GM19240 (cell line): Measurements from ENCODE around the gene ATP7A.
"Not testable (repeated sequence)": the region's sequence is repeated elsewhere in the genome, so short reads cannot be mapped to it uniquely, and the experiment has no call there.

ENCODE experiments used
- DNase-seq: peaks from one replicate; pipeline ENCODE4 v3.0.0; 2011; ENCODE audit warnings: low spot score; ENCODE audit not compliant: insufficient read length

The ATP7A gene

GRCh38 chrX:77910108-77910840, at the start of gene ATP7A:
TSS of gene ATP7A (plus strand) at chrX:77910693. CDS start at chrX:77971642, 60,949 bp downstream.
- DNase-seq, result peak; percentile 63

DNA sequence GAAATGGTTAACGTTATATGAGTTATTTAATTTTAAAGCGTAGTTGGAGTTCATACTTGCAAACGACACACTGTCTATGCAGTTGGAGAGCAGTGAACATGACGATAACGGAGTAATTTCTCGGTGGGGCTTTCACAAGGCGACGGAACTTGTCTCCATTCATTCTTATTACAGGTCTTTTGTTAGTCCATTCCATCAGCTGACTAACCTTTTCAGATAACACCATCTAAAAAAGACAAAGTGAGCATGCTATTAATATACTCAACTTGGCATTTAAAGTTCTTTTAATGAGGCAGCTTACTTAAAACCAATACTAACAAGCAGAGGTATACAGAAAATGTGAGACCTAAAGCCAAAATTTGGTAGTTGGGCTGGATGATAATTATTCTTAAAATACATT, 35.1 kb upstream of the ATP7A start:
- DNase-seq, result no peak

- not testable (repeated sequence) for DNase-seq
Observed at GRCh38 chrX:77881418-77881817, 29.1 kb upstream of the ATP7A start.

GRCh38 chrX:77892887-77893286, 17.6 kb upstream of the ATP7A start:
- DNase-seq, result no peak

- no peak for DNase-seq
Observed at GRCh38 chrX:77893713-77894112, 16.8 kb upstream of the ATP7A start.

DNA sequence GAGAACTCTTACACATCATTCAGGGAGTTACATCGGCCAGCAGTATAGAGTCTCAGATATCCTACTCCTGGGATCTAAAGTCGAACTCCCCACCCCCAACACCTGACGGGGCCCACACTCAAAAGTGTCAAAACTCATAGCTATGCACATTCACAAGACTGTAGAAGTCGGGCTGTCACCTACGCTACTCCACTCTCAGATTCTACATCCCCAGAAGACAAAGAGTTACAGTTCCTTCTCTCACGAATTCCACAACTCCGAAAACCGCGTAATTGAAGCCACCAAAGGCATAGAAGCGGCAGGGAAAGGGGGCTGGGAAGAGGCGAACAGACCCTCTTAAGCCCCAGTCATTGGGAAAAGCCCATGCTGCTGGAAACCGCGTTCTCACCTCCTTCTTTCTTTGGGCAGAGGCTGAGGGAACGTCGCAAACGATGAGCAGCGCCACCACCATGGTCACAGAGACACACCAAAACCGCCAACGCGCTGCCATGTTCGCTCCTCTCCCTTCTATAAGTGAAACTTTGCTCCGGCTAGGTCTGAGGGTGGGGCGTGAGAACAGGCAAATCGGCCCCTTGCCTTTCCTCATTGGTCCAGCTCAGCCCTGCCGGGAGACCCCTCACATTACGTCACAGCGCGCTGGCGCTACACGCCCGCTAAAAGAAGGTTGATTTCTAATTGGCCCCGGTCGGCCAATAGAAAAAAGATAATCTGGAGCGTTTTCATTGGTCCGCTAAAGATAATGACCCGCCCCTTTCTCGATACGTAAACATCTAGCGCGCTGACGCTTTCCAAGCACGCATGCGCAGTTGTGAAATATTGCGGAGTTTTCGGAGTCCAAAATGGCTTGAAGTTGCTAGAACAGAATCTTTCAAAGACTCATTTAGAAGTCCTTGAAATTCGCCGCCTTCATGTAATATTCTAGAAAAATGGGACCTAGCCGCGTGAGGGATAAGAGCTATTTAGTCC, 15.3 kb upstream of the ATP7A start, which contains the start of gene MAGT1:
Gene MAGT1 (minus strand): TSS at position 515 of the 966 bp plus-strand sequence. CDS start 25 bp downstream, at position 490.
- DNase-seq, result peak; percentile 30

GRCh38 chrX:77899081-77899828, 11.2 kb upstream of the ATP7A start, which contains the start of gene COX7B:
TSS of gene COX7B (plus strand) at chrX:77899468. CDS start at chrX:77899554, 86 bp downstream.
- no peak for DNase-seq

DNA sequence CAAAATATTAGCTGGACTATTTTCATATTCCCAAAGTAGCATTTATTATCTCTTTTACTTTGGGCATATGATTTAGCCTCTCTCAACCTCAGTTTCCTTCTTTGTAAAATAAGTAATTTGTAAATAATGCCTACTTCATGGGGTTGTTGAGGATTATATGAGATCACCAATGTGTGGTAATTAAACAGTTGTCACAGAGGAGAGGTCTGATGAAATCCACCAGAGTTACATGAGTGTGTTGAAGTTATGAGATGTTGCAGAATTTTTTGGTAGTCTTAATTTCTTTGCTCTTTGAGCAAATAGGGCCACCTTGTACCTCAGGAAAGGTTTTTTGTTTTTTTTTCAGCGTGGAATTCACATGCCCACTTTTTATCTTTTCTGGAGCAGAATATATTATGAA, 9.8 kb upstream of the ATP7A start:
- DNase-seq, result no peak

GRCh38 chrX:77901506-77901905, 9.0 kb upstream of the ATP7A start:
- DNase-seq, result no peak

DNA sequence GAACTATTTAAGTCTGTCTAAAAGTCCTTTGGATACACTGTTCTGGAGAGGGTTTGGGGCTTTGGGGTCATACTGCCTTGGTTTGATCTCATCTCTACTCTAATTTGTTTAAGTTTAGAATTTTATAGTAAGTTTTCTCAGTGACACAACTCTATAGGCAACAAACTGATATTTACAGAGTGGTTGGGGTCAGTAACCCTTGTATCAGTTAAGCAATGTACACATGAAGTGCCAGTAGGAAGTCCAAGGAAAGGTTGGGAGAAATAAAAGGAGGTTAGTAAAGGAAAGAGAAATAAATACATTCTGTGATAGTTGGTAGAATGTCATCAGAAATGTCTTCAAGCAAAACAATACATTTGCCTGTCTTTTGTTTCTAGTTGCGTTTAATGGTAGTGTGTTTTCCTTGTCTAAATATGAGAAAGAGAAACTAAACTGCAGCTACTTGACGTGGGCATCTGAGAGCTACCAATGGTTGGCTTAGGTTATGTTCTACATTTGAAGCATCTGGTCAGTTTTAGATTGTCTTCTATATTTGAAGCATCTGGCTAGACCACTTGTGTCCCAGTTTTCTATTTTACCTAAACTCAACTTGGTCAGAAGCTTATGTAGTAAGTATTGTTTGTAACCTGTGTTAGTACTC, 6.9 kb downstream of the ATP7A start:
- no peak for DNase-seq

- no peak for DNase-seq
Observed at GRCh38 chrX:77918568-77918967, 8.1 kb downstream of the ATP7A start.

DNA sequence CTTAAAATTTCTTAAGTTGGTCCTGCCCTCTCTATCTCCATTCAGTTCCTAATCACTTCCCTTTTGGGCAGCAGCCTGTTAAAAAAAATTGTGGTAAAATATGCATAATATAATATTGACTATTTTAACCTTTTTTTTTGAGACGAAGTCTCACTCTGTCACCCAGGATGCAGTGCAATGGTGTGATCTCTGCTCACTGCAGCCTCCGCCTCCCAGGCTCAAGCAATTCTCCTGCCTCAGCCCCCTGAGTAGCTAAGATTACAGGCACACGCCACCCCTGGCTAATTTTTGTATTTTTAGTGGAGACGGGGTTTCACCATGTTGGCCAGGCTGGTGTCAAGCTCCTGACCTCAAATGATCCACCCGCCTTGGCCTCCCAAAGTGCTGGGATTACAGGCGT, 8.9 kb downstream of the ATP7A start:
- not testable (repeated sequence) for DNase-seq

DNA sequence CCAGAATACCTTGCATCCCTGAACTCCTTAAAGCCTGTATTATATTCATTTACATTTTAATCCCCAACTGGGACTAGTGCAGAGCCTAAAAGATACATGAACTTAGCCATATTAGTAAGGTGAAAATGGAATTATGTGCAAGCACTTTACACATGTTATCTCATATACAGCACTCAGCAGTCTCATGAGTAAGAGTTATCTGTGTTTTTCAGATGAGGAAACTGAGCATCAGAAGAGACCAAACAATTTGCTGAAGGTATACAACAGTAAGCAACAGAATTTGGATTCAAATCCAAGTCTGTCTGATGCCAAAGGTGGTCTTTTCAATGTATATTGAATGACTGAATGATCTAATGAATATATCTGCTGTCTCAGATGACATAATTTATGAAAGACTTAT, 12.3 kb downstream of the ATP7A start:
- no peak for DNase-seq

DNA sequence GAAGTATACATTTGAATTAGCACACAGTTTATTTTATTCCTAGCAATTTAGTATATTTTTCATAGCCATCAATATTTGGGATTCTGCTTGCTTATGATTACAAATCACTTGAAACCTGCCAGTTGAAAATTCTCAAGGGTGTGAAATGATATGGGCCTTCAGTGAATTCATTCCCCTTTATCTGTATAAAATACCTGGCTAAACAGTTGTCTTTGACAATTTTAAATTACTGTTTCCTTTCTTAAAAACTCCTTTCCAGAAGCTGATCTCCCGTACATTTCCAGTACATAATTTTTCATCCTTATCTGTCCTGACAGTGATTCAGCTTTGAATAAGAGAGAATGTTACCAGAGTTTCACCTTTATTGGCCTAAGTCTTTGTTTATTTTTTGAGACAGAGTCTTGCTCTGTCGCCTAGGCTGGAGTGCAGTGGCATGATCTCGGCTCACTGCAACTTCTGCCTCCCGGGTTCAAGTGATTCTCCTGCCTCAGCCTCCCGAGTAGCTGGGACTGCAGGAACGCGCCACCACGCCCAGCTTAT, 13.9 kb downstream of the ATP7A start:
- DNase-seq, result no peak

DNA sequence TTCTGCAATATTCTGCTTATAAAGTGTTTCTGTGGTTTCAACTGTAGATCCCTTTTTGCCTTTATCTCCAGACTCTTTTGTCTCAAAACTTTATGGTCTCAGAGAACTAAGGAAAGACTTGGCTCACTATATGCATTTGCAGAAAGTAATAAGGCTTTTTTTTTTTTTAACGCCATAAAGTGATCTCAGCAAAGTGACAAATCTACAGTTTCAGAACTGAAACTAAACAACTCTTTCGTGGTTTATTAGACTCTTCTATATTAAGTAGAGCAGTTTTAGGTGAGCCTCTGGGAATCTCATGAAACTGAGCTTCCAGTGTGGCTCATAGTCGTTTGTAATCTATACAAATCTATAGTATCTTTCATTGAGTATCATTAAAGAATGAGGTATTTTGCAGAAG, 15.3 kb downstream of the ATP7A start:
- DNase-seq, result no peak

DNA sequence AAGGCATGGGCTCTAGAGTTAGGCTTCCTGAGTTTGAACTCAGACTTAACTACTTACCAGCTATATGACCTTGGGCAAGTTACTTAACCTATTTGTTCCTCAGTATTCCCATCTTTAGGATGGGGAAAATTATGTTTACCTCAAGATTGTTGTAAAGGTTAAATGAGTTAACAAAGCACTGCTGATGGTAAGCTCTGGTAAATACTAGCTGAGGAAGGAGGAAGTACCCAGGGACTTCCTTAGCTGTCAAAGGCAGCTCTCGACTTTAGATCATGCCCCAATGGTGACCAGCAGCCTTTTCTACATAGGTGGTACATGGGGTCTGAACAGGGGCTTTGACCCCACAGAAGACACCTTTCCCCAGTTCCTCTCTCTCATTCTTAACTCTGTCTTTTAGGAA, 20.1 kb downstream of the ATP7A start:
- DNase-seq, result no peak

- DNase-seq, result no peak
Observed at GRCh38 chrX:77935886-77936285, 25.4 kb downstream of the ATP7A start.

- no peak for DNase-seq
Observed at GRCh38 chrX:77936299-77936698, 25.8 kb downstream of the ATP7A start.

DNA sequence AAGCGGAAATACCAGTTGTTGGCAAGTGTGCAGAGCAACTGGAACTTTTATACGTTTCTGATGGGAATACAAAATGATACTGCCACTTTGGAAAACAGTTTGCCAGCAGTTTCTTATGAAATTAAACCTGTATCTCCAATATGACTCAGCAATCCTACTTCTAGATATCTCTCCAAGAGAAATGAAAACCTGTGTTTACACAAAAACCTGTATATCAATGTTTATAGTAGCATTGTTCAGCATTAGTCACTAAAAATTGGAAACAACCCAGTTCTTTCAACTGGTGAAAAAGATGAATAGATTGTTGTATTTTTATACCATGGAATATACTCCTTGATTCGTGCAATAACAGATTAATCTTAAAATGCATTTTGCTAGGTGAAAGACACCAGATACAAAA, 26.8 kb downstream of the ATP7A start:
- DNase-seq, result no peak

- DNase-seq, result no peak
Observed at GRCh38 chrX:77938083-77938680, 27.7 kb downstream of the ATP7A start.
